Uterus (tissue), 4 donors: Measurements from ENCODE around the gene SLIT3. TPM values are rescaled to one million over a fixed set of nuclear protein-coding genes. Genes with fewer than 3 reads are reported as not detected.

Source experiments
- DNase-seq, 2 donors: peaks; one replicate each; pipeline ENCODE4 v3.0.0-alpha.2; 2019 to 2020
- H3K27ac ChIP-seq, 2 donors: fragments of 200-600 bp; sonication (generic); 1 replicate in 1 of 2; 2 replicates in 1 of 2; pipeline ENCODE4 v1.5.1; 2016 to 2018
- H3K27me3 ChIP-seq, 2 donors: fragments of 200-600 bp; sonication (generic); one replicate each; pipeline ENCODE4 v1.5.1; 2018 to 2019; ENCODE audit warnings: control low read depth in 1 of 2
- H3K36me3 ChIP-seq, 2 donors: fragments of 200-600 bp; sonication (generic); one replicate each; pipeline ENCODE4 v1.5.1; 2019; ENCODE audit warnings: control low read depth in 1 of 2
- H3K4me1 ChIP-seq, 2 donors: fragments of 200-600 bp; sonication (generic); one replicate each; pipeline ENCODE4 v1.5.1; 2018 to 2019; ENCODE audit warnings: control low read depth in 1 of 2
- H3K4me3 ChIP-seq, 2 donors: fragments of 200-600 bp; sonication (generic); 1 replicate in 1 of 2; 2 replicates in 1 of 2; pipeline ENCODE4 v1.5.1; 2018 to 2019; ENCODE audit warnings: mild to moderate bottlenecking in 1 of 2
- H3K9me3 ChIP-seq, 2 donors: fragments of 200-600 bp; sonication (generic); one replicate each; pipeline ENCODE4 v1.5.1; 2019; ENCODE audit warnings: control low read depth in 1 of 2
- POLR2A ChIP-seq, 2 donors: fragments of 450-650 bp; IDR thresholded peaks; one replicate each; pipeline ENCODE4 v1.6.1; 2016; ENCODE audit warnings: antibody characterized with exemption in 2 of 2, mild to moderate bottlenecking in 1 of 2, moderate library complexity in 1 of 2
- intact Hi-C: fragments of 100-400 bp; cut with DNase I; formaldehyde crosslinking; loops from one replicate; pipeline ENCODE4 v1.15.1; 2023; ENCODE audit warnings: low total_unique reads
- total RNA-seq, 4 donors: library from RNA; depleted of rRNA in 3 of 4; stranded (reverse); fragments of >200 nt in 3 of 4; gene quantifications; one replicate each; pipeline versions ENCODE4 v1.1.0 to v1.2.4, GENCODE V29; 2014 to 2023
- TF ChIP-seq, protein P1 (sequence below), 4 experiments: fragments of 200-600 bp in 2 of 4; fragments of 450-650 bp in 2 of 4; sonication (generic) in 2 of 4; IDR thresholded peaks; one replicate each; pipeline ENCODE4 v1.5.1; 2016 to 2019; ENCODE audit warnings: antibody characterized with exemption in 4 of 4, mild to moderate bottlenecking in 2 of 4, moderate library complexity in 1 of 4
- donor health status: DM: yes; HTN: yes; CAD: no.

Gene SLIT3
- total RNA-seq, 4 donors from 2014 or later: 9.4 to 62.2 (median 28.1) TPM

DNA sequence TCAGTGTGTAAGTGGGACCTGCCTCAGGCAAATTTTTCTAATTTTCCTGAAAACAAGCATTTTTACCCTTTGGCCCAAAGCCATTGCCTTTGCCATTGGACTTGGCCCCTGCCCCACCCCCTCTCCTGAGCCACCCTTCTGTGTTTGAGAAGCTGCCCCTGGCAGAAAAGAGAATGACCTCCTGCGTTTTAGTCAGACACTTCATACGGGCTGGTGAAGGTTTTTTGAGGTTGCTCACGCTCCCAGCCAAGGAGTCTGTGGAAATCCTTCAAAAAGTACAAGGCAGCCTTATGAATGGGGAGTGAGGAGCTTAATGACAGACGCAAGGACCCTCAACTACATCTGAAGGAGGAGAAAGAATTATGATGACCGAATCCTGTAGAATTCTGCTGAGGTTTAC, 308.9 kb downstream of the SLIT3 start:
- Histone ChIP-seq H3K9me3 (no peaks in the 10 kb centered on the region), H3K4me1 (no peaks in the 10 kb centered on the region), H3K27ac (no peak overlapping the region), H3K36me3 (no peaks in the 10 kb centered on the region), H3K27me3 (no peaks in the 10 kb centered on the region), H3K4me3 (no peak overlapping the region)
- no peak for DNase-seq
- TF ChIP-seq, protein P1, sequence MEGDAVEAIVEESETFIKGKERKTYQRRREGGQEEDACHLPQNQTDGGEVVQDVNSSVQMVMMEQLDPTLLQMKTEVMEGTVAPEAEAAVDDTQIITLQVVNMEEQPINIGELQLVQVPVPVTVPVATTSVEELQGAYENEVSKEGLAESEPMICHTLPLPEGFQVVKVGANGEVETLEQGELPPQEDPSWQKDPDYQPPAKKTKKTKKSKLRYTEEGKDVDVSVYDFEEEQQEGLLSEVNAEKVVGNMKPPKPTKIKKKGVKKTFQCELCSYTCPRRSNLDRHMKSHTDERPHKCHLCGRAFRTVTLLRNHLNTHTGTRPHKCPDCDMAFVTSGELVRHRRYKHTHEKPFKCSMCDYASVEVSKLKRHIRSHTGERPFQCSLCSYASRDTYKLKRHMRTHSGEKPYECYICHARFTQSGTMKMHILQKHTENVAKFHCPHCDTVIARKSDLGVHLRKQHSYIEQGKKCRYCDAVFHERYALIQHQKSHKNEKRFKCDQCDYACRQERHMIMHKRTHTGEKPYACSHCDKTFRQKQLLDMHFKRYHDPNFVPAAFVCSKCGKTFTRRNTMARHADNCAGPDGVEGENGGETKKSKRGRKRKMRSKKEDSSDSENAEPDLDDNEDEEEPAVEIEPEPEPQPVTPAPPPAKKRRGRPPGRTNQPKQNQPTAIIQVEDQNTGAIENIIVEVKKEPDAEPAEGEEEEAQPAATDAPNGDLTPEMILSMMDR (IDR thresholded peaks at IDR 0.05): no peak
- intact Hi-C loops: no loop called here

DNA sequence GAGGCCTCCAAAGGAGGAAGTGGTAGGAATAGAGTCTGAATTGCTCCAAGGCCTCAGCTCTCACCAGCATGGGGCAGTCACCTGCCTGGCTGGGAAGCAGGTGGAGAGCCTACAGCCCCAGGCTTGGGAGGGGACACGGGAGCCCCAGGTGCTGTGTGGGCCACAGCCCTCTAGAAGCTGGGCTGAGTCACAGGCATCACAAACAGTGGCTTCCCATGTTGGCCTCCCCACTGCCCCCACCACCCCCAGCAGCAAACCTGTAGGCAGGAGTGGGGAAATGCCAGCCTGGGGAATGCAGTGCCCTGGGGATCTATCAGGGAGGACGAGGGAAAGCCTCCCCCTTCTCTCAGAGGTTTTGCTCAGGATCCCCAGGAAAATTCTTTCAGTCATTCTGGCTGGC, 309.6 kb downstream of the SLIT3 start:
- H3K9me3 ChIP-seq: no peaks in the 10 kb centered on the region
- no peaks in the 10 kb centered on the region for H3K36me3 ChIP-seq
- no peak overlapping the region for H3K27ac ChIP-seq
- H3K27me3 ChIP-seq: no peaks in the 10 kb centered on the region
- no peak for DNase-seq
- H3K4me3 ChIP-seq: no peak overlapping the region
- TF ChIP-seq, protein P1 (IDR thresholded peaks at IDR 0.05): no peak
- TF ChIP-seq POLR2A (IDR thresholded peaks at IDR 0.05): no peak
- no peaks in the 10 kb centered on the region for H3K4me1 ChIP-seq
- intact Hi-C loops: no loop called here

DNA sequence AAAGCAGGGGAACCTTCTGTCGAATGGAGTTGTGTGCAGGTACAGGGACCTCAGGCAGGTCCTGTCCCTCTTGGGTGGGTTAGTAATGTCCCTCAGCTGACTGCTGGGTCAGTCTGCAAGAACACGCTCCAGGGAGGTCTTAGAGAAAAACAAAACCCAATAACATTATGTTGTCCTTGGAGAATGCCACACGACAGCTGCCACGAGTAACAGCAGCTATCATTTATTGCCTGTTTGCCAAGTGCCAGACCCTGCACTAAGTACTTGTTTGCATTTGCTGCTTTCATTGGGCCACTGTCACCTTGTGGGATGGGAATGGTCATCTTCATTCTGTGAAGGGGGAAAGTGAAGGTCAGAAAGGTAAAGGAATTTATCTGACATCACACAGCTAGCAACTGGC, 310.3 kb downstream of the SLIT3 start:
- DNase-seq: no peak
- Histone ChIP-seq H3K4me1 (no peaks in the 10 kb centered on the region), H3K9me3 (no peaks in the 10 kb centered on the region), H3K27ac (no peak overlapping the region), H3K36me3 (no peaks in the 10 kb centered on the region), H3K4me3 (no peak overlapping the region), H3K27me3 (no peaks in the 10 kb centered on the region)
- TF ChIP-seq POLR2A (IDR thresholded peaks at IDR 0.05): no peak
- TF ChIP-seq, protein P1 (IDR thresholded peaks at IDR 0.05): no peak
- intact Hi-C loops: no loop called here

- no peaks in the 10 kb centered on the region for H3K27me3 ChIP-seq
- no peaks in the 10 kb centered on the region for H3K36me3 ChIP-seq
- no peak for DNase-seq
- intact Hi-C loops: no loop called here
- TF ChIP-seq, protein P1 (IDR thresholded peaks at IDR 0.05): no peak
- TF ChIP-seq POLR2A (IDR thresholded peaks at IDR 0.05): no peak
- H3K4me1 ChIP-seq: no peaks in the 10 kb centered on the region
- H3K27ac ChIP-seq: no peak overlapping the region
- H3K4me3 ChIP-seq: no peak overlapping the region
- no peaks in the 10 kb centered on the region for H3K9me3 ChIP-seq
Measured at GRCh38 chr5:168989731-168990505, 311.0 kb downstream of the SLIT3 start.

- peak in 1 of 2 donors; percentile 27 for DNase-seq
- intact Hi-C loops: no loop called here
- Histone ChIP-seq H3K36me3 (no peaks in the 10 kb centered on the region), H3K4me1 (no peaks in the 10 kb centered on the region), H3K27me3 (no peaks in the 10 kb centered on the region), H3K4me3 (no peak overlapping the region), H3K9me3 (no peaks in the 10 kb centered on the region), H3K27ac (no peak overlapping the region)
- TF ChIP-seq, protein P1 (IDR thresholded peaks at IDR 0.05): no peak
Measured at GRCh38 chr5:168988699-168989098, 312.2 kb downstream of the SLIT3 start.
